GM12878 (cell line): Measurements from ENCODE around the gene CD38. TPM values are rescaled to one million over a fixed set of nuclear protein-coding genes. Genes with fewer than 3 reads are reported as not detected.

Experiments
- MXI1 ChIP-seq: fragments of 150-350 bp; IDR thresholded peaks from 2 replicates; pipeline ENCODE4 v1.6.1; 2011; ENCODE audit warnings: low read depth, mild to moderate bottlenecking, inconsistent platforms, low read length, improper control_type of control experiment
- POLR2AphosphoS5 ChIP-seq: IDR thresholded peaks from 2 replicates; pipeline ENCODE4 v1.6.1; 2011; ENCODE audit warnings: mild to moderate bottlenecking, low read length, inconsistent platforms
- RCOR1 ChIP-seq: conservative IDR thresholded peaks from 2 replicates; pipeline ENCODE4 v1.6.1; 2012; ENCODE audit warnings: low read depth, low read length, improper control_type of control experiment
- ZBED1 ChIP-seq: IDR thresholded peaks from 2 replicates; pipeline ENCODE4 v1.6.1; 2016; ENCODE audit warnings: borderline replicate concordance
- polyA plus RNA-seq, 11 experiments: library from polyadenylated mRNA; depleted of rRNA in 4 of 11; unstranded in 6 of 11; stranded (reverse) in 5 of 11; fragments of >200 nt; fragmentation: Nextera tagmentation in 4 of 11; fragmentation: Illumina TruSeq in 1 of 11; extraction: Ambion mirVana in 4 of 11; extraction: Trizol in 1 of 11; gene quantifications; 1 replicate in 1 of 11; 2 replicates in 10 of 11; pipeline versions ENCODE4 v1.2.1 to v1.2.3, GENCODE V29; 2011 to 2016; ENCODE audit warnings: inconsistent platforms in 2 of 11, missing spikeins in 2 of 11, low read depth in 1 of 11
- total RNA-seq, 4 experiments: library from RNA; depleted of rRNA in 3 of 4; stranded (reverse); fragments of >200 nt in 3 of 4; fragmentation: Illumina TruSeq in 1 of 4; extraction: Trizol in 1 of 4; gene quantifications; 2 replicates each; pipeline versions ENCODE4 v1.2.1 to v1.2.3, GENCODE V29; 2013 to 2021
- TF ChIP-seq, protein P1 (sequence below): IDR thresholded peaks from 2 replicates; pipeline ENCODE4 v1.6.1; 2011; ENCODE audit warnings: borderline replicate concordance, low read depth, mild to moderate bottlenecking, moderate library complexity, low read length; ENCODE audit not compliant: insufficient read depth, poor library complexity, severe bottlenecking
- TF ChIP-seq, protein P2 (sequence below): fragments of 450-650 bp; IDR thresholded peaks from 2 replicates; pipeline ENCODE4 v1.6.1; 2017; ENCODE audit warnings: mild to moderate bottlenecking
- TF ChIP-seq, protein P3 (sequence below): fragments of 450-650 bp; formaldehyde crosslinking; IDR thresholded peaks from 2 replicates; pipeline ENCODE4 v1.5.0; 2022; ENCODE audit warnings: mild to moderate bottlenecking, missing genetic modification characterization
- TF ChIP-seq, protein P4 (sequence below): fragments of 450-650 bp; IDR thresholded peaks from 2 replicates; pipeline ENCODE4 v1.6.1; 2018; ENCODE audit warnings: mild to moderate bottlenecking, low read depth, moderate library complexity; ENCODE audit not compliant: partially characterized antibody
- TF ChIP-seq, protein P5 (sequence below): IDR thresholded peaks from 2 replicates; pipeline ENCODE4 v1.6.1; 2011; ENCODE audit warnings: mild to moderate bottlenecking, low read depth, low read length, moderate library complexity; ENCODE audit not compliant: insufficient replicate concordance
- TF ChIP-seq, protein P6 (sequence below): IDR thresholded peaks from 2 replicates; pipeline ENCODE4 v1.6.1; 2012; ENCODE audit warnings: improper control_type of control experiment, low read depth, low read length; ENCODE audit not compliant: insufficient replicate concordance

CD38 gene
- total and polyA plus RNA-seq, 10 of the 15 experiments (the other 5 are each of a cell fraction or from before 2014, with no cell fraction given): 3.5 to 39.8 (median 12.7) TPM

DNA sequence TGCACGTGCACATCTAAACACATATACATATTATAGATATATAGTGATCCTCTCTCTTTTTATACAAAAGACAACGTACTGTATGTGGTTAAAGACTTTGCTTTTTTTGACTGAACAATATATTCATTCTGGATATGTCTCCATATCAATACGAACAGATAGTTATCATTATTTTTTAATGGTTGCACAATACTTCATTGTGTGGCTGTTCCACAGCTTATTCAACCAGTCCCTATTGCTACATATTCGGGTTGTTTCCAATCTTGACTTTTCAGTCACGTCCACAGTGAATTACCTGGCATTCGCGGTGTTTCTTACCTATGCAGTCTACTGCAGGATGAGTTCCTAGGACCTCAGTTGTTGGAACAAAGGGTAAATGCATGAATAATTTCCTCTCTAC, 107.3 kb downstream of the CD38 start (continued):
- TF ChIP-seq, protein P1, sequence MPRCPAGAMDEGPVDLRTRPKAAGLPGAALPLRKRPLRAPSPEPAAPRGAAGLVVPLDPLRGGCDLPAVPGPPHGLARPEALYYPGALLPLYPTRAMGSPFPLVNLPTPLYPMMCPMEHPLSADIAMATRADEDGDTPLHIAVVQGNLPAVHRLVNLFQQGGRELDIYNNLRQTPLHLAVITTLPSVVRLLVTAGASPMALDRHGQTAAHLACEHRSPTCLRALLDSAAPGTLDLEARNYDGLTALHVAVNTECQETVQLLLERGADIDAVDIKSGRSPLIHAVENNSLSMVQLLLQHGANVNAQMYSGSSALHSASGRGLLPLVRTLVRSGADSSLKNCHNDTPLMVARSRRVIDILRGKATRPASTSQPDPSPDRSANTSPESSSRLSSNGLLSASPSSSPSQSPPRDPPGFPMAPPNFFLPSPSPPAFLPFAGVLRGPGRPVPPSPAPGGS: no peak
- TF ChIP-seq, protein P2, sequence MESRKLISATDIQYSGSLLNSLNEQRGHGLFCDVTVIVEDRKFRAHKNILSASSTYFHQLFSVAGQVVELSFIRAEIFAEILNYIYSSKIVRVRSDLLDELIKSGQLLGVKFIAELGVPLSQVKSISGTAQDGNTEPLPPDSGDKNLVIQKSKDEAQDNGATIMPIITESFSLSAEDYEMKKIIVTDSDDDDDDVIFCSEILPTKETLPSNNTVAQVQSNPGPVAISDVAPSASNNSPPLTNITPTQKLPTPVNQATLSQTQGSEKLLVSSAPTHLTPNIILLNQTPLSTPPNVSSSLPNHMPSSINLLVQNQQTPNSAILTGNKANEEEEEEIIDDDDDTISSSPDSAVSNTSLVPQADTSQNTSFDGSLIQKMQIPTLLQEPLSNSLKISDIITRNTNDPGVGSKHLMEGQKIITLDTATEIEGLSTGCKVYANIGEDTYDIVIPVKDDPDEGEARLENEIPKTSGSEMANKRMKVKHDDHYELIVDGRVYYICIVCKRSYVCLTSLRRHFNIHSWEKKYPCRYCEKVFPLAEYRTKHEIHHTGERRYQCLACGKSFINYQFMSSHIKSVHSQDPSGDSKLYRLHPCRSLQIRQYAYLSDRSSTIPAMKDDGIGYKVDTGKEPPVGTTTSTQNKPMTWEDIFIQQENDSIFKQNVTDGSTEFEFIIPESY: no peak
- TF ChIP-seq, protein P3, sequence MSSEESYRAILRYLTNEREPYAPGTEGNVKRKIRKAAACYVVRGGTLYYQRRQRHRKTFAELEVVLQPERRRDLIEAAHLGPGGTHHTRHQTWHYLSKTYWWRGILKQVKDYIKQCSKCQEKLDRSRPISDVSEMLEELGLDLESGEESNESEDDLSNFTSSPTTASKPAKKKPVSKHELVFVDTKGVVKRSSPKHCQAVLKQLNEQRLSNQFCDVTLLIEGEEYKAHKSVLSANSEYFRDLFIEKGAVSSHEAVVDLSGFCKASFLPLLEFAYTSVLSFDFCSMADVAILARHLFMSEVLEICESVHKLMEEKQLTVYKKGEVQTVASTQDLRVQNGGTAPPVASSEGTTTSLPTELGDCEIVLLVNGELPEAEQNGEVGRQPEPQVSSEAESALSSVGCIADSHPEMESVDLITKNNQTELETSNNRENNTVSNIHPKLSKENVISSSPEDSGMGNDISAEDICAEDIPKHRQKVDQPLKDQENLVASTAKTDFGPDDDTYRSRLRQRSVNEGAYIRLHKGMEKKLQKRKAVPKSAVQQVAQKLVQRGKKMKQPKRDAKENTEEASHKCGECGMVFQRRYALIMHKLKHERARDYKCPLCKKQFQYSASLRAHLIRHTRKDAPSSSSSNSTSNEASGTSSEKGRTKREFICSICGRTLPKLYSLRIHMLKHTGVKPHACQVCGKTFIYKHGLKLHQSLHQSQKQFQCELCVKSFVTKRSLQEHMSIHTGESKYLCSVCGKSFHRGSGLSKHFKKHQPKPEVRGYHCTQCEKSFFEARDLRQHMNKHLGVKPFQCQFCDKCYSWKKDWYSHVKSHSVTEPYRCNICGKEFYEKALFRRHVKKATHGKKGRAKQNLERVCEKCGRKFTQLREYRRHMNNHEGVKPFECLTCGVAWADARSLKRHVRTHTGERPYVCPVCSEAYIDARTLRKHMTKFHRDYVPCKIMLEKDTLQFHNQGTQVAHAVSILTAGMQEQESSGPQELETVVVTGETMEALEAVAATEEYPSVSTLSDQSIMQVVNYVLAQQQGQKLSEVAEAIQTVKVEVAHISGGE (CRISPR knock-in tag): no peak
- TF ChIP-seq POLR2AphosphoS5: no peak
- TF ChIP-seq RCOR1: no peak
- TF ChIP-seq, protein P4, sequence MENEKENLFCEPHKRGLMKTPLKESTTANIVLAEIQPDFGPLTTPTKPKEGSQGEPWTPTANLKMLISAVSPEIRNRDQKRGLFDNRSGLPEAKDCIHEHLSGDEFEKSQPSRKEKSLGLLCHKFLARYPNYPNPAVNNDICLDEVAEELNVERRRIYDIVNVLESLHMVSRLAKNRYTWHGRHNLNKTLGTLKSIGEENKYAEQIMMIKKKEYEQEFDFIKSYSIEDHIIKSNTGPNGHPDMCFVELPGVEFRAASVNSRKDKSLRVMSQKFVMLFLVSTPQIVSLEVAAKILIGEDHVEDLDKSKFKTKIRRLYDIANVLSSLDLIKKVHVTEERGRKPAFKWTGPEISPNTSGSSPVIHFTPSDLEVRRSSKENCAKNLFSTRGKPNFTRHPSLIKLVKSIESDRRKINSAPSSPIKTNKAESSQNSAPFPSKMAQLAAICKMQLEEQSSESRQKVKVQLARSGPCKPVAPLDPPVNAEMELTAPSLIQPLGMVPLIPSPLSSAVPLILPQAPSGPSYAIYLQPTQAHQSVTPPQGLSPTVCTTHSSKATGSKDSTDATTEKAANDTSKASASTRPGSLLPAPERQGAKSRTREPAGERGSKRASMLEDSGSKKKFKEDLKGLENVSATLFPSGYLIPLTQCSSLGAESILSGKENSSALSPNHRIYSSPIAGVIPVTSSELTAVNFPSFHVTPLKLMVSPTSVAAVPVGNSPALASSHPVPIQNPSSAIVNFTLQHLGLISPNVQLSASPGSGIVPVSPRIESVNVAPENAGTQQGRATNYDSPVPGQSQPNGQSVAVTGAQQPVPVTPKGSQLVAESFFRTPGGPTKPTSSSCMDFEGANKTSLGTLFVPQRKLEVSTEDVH: no peak
- TF ChIP-seq, protein P5, sequence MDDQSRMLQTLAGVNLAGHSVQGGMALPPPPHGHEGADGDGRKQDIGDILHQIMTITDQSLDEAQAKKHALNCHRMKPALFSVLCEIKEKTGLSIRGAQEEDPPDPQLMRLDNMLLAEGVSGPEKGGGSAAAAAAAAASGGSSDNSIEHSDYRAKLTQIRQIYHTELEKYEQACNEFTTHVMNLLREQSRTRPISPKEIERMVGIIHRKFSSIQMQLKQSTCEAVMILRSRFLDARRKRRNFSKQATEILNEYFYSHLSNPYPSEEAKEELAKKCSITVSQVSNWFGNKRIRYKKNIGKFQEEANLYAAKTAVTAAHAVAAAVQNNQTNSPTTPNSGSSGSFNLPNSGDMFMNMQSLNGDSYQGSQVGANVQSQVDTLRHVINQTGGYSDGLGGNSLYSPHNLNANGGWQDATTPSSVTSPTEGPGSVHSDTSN: no peak
- TF ChIP-seq MXI1: no peak
- TF ChIP-seq, protein P6, sequence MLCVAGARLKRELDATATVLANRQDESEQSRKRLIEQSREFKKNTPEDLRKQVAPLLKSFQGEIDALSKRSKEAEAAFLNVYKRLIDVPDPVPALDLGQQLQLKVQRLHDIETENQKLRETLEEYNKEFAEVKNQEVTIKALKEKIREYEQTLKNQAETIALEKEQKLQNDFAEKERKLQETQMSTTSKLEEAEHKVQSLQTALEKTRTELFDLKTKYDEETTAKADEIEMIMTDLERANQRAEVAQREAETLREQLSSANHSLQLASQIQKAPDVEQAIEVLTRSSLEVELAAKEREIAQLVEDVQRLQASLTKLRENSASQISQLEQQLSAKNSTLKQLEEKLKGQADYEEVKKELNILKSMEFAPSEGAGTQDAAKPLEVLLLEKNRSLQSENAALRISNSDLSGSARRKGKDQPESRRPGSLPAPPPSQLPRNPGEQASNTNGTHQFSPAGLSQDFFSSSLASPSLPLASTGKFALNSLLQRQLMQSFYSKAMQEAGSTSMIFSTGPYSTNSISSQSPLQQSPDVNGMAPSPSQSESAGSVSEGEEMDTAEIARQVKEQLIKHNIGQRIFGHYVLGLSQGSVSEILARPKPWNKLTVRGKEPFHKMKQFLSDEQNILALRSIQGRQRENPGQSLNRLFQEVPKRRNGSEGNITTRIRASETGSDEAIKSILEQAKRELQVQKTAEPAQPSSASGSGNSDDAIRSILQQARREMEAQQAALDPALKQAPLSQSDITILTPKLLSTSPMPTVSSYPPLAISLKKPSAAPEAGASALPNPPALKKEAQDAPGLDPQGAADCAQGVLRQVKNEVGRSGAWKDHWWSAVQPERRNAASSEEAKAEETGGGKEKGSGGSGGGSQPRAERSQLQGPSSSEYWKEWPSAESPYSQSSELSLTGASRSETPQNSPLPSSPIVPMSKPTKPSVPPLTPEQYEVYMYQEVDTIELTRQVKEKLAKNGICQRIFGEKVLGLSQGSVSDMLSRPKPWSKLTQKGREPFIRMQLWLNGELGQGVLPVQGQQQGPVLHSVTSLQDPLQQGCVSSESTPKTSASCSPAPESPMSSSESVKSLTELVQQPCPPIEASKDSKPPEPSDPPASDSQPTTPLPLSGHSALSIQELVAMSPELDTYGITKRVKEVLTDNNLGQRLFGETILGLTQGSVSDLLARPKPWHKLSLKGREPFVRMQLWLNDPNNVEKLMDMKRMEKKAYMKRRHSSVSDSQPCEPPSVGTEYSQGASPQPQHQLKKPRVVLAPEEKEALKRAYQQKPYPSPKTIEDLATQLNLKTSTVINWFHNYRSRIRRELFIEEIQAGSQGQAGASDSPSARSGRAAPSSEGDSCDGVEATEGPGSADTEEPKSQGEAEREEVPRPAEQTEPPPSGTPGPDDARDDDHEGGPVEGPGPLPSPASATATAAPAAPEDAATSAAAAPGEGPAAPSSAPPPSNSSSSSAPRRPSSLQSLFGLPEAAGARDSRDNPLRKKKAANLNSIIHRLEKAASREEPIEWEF: no peak
- no peak for TF ChIP-seq ZBED1
